Muscle of leg (tissue), 11 donors: ENCODE data around the gene EML6. TPM values are rescaled to one million over a fixed set of nuclear protein-coding genes. Genes with fewer than 3 reads are reported as not detected.
A peak's percentile ranks its signal among the peaks of the same experiment; 100 is the strongest.

Source experiments
- DNase-seq: peaks from one replicate; pipeline ENCODE4 v3.0.0; 2013
- H3K27ac ChIP-seq: one replicate; pipeline ENCODE4 v1.5.1; 2013; ENCODE audit warnings: mild to moderate bottlenecking, low read length, control low read depth
- H3K27me3 ChIP-seq: one replicate; pipeline ENCODE4 v1.6.1; 2013; ENCODE audit warnings: low read length; ENCODE audit not compliant: control insufficient read depth, insufficient read depth
- H3K36me3 ChIP-seq: one replicate; pipeline ENCODE4 v1.6.1; 2013; ENCODE audit warnings: low read length; ENCODE audit not compliant: control insufficient read depth, insufficient read depth
- H3K4me1 ChIP-seq: one replicate; pipeline ENCODE4 v1.6.1; 2013; ENCODE audit warnings: low read length; ENCODE audit not compliant: control insufficient read depth, insufficient read depth
- H3K4me3 ChIP-seq: one replicate; pipeline ENCODE4 v1.5.1; 2013; ENCODE audit warnings: low read length, control low read depth
- H3K9me3 ChIP-seq: replicated peaks from 2 replicates; pipeline ENCODE4 v1.6.1; 2013; ENCODE audit warnings: low read depth, low read length; ENCODE audit not compliant: control insufficient read depth
- WGBS: methylation state at CpG from one replicate; pipeline ENCODE4 v1.1.5; 2013; ENCODE audit warnings: missing lambda C conversion rate; ENCODE audit not compliant: insufficient coverage; 5-methylcytosine and 5-hydroxymethylcytosine counted together
- polyA plus RNA-seq, 8 donors: library from polyadenylated mRNA; unstranded; fragments of 120-200 nt; gene quantifications; one replicate each; pipeline versions ENCODE4 v1.2.1 to v1.2.3, GENCODE V29; 2013; ENCODE audit warnings: inconsistent platforms in 1 of 8, low replicate concordance in 1 of 8; ENCODE audit not compliant: insufficient read length in 8 of 8, insufficient read depth in 1 of 8
- total RNA-seq: library from RNA; stranded (reverse); fragments of 120-200 nt; gene quantifications from one replicate; pipeline ENCODE4 v1.2.4, GENCODE V29; 2013

Gene EML6
- total and polyA plus RNA-seq, 9 donors = 11.2 to 32.1 (median 18.8) TPM

DNA sequence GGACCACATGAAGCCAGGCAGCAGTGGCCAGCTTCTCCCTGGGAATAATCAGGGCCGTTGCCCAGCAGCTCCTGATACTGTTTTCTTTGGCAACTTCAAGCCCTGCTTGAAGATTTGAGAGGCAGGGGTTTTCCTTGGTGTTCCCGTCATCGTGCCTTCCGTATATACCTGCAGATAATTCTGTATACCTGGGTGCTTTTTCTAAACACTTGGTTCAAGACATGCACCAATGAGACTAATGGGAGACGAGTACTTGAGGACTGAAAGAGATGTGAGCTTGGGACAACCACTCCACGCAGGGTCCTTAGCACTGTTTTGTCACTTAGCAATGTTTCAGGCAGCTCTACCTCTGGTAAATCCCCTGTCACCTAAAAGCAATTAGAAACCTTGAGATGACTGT, 208.0 kb downstream of the EML6 start:
- H3K27me3 ChIP-seq = no peaks in the 10 kb centered on the region
- DNase-seq = no peak
- no peaks in the 10 kb centered on the region for H3K36me3 ChIP-seq
- H3K27ac ChIP-seq = no peak overlapping the region
- no peaks in the 10 kb centered on the region for H3K9me3 ChIP-seq
- H3K4me3 ChIP-seq = no peak overlapping the region
- WGBS = 66% methylated on average over 3 of the region's 6 CpGs
- H3K4me1 ChIP-seq = peaks cover 14% of the 10 kb centered on the region

DNA sequence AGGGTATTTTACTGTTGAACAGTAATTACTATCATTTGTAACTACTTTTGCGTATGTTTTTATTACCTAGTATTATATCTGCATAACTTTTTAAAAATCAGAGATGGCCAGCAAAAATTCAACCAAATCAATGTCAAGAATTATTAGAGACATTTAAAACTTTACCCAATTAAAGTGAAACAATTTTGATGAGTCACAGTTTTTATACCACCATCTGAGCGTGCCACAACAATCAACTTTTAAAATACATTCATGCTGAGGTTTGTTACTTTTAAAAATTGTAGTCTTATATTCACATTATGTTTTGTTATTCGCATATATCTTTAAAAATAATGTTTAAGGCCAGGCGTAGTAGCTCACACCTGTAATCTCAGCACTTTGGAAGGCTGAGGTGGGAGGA, 211.9 kb downstream of the EML6 start:
- no peak for DNase-seq
- Histone ChIP-seq H3K36me3 (no peaks in the 10 kb centered on the region), H3K4me1 (peaks cover 12% of the 10 kb centered on the region), H3K27me3 (no peaks in the 10 kb centered on the region), H3K9me3 (peaks cover 10% of the 10 kb centered on the region), H3K27ac (no peak overlapping the region), H3K4me3 (no peak overlapping the region)
- no CpG with 5 or more reads among the region's 4 CpGs for WGBS

DNA sequence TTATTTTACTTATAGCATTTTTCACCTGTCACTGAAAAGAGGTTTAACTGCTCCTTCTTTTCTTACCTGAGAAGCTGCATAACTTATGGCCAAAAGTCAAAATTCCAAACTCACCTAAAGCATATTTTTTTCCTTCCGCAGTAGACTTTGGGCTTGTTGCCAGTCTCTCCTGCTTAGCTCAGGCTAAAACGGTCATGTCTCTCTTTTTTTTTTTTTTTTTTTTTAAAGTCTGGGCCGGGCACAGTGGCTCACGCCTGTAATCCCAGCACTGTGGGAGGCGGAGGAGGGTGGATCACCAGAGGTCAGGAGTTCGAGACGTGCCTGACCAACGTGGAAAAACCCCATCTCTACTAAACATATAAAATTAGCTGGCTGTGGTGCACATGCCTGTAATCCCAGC, 213.3 kb downstream of the EML6 start:
- H3K4me3 ChIP-seq = no peak overlapping the region
- no peaks in the 10 kb centered on the region for H3K27me3 ChIP-seq
- DNase-seq = no peak
- H3K27ac ChIP-seq = no peak overlapping the region
- peaks cover 11% of the 10 kb centered on the region for H3K4me1 ChIP-seq
- H3K36me3 ChIP-seq = no peaks in the 10 kb centered on the region
- peaks cover 10% of the 10 kb centered on the region for H3K9me3 ChIP-seq
- WGBS = no CpG with 5 or more reads among the region's 8 CpGs

DNA sequence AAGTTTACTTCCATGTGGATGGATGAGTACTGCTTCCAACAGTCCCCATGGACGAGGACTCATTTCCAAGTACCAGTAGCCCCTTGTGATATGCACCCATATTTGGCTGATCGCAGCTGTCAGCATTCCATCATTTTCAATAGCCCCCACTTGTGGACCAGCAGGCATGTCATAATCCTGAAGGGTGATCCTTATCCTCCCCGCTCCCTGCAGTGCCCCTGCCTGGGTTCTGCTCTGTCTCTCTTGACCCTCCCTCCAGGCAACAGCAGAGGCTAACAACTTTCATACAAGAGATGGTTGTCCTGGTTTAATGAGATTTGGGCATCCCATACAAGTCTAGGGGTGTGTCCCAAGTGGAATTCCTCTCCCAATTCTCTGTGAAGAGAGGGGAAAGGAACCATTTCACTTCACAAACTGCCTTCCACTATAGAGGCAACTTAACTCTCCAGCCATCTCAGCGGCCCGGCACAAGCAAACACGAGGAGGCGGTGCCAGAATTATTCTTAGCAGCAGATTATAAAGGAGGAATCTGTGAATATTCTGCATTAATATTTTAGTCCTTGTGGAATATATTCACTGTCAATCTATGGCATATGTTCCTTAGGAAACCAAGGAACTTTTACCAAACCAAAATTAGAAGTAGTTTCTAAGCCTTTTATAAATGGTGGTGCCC, 216.1 kb downstream of the EML6 start:
- no peak overlapping the region for H3K4me3 ChIP-seq
- WGBS = 95% methylated on average over 2 of the region's 7 CpGs
- no peaks in the 10 kb centered on the region for H3K36me3 ChIP-seq
- H3K9me3 ChIP-seq = peaks cover 10% of the 10 kb centered on the region
- DNase-seq = peak; percentile 37
- no peaks in the 10 kb centered on the region for H3K27me3 ChIP-seq
- H3K4me1 ChIP-seq = peaks cover 11% of the 10 kb centered on the region
- H3K27ac ChIP-seq = peak overlapping the region; percentile 80

DNA sequence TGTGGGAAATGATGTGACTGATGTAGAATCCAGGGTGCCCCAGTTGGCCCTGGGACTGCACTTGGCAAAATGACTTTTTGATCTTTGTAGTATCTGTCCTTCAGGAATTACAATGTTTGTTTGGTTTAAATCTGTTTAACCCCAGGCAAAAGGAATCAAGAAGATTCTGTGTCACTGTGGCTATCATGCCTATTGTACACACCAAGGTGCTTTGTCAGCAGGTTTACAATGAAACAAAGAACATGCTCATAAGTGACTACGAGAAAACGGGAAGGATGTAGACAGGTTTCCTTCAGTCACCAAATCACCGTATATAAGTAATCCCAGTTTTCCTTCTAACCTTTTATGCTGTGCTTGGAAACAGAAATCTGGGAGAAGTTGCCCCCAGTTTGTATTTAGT, 217.3 kb downstream of the EML6 start:
- no CpG with 5 or more reads among the region's 3 CpGs for WGBS
- H3K27me3 ChIP-seq = no peaks in the 10 kb centered on the region
- no peaks in the 10 kb centered on the region for H3K36me3 ChIP-seq
- peaks cover 10% of the 10 kb centered on the region for H3K9me3 ChIP-seq
- no peak overlapping the region for H3K4me3 ChIP-seq
- DNase-seq = no peak
- no peak overlapping the region for H3K27ac ChIP-seq
- peaks cover 17% of the 10 kb centered on the region for H3K4me1 ChIP-seq

DNA sequence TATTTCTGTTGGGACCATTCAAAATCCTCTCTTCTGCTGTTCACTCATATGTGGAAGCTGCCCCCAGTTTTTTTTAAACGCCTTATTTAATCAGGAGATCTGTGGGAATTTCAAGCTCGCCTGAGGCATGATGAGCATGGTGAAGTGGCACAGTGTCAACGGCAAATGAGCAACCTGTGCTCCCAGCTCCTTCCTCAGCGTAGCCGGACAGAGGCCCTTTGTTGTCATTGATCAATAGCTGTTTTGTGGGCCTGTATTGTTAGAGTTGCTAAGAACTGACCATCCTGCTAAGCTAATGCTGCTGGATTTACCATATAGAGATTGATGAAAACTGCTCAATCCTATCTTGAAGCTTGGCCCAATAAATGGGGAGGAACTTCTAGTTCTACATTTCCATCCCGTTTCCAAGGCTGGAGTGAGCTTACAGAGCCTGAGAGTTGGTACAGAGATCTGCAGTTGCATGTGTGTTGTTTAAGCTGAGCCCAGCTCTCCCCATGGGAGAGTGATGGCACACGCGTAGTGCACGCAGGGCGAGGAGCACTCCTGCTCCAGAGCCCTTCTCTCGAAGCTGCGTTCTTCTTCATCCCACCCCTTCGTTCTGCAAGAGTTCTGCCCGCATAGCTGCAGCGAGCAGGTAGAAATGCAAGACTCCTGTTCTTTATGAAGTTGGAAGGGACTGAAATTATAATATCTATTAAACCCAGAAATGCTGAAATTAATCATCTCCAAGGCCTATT, 218.0 kb downstream of the EML6 start:
- peaks cover 24% of the 10 kb centered on the region for H3K4me1 ChIP-seq
- no peaks in the 10 kb centered on the region for H3K27me3 ChIP-seq
- no peak overlapping the region for H3K27ac ChIP-seq
- no peak for DNase-seq
- WGBS = 88% methylated on average over 2 of the region's 15 CpGs
- no peaks in the 10 kb centered on the region for H3K36me3 ChIP-seq
- peaks cover 10% of the 10 kb centered on the region for H3K9me3 ChIP-seq
- no peak overlapping the region for H3K4me3 ChIP-seq

DNA sequence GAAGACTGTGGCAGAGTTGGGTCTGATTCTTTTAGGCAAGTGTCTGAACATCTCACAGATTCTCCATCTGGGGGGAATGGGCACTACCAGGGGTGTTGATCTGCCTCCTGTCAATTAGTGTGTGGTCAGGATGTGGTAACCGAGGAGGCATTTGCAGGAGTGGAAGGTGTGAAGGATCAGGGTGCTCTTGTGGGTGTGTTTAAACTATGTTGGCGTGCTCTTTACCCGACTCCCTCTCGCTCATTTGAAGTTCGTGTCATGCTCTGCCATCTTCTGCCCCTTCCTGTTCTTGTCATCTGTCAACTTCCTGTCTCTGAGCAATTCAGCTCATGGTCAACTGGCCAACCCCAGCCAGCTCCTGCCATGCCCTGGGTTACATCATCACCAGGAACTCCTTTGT, 218.9 kb downstream of the EML6 start:
- H3K4me1 ChIP-seq = peaks cover 26% of the 10 kb centered on the region
- H3K36me3 ChIP-seq = no peaks in the 10 kb centered on the region
- no peak overlapping the region for H3K4me3 ChIP-seq
- H3K27ac ChIP-seq = no peak overlapping the region
- WGBS = 68% methylated on average over 4 of the region's 5 CpGs
- no peak for DNase-seq
- peaks cover 10% of the 10 kb centered on the region for H3K9me3 ChIP-seq
- no peaks in the 10 kb centered on the region for H3K27me3 ChIP-seq

DNA sequence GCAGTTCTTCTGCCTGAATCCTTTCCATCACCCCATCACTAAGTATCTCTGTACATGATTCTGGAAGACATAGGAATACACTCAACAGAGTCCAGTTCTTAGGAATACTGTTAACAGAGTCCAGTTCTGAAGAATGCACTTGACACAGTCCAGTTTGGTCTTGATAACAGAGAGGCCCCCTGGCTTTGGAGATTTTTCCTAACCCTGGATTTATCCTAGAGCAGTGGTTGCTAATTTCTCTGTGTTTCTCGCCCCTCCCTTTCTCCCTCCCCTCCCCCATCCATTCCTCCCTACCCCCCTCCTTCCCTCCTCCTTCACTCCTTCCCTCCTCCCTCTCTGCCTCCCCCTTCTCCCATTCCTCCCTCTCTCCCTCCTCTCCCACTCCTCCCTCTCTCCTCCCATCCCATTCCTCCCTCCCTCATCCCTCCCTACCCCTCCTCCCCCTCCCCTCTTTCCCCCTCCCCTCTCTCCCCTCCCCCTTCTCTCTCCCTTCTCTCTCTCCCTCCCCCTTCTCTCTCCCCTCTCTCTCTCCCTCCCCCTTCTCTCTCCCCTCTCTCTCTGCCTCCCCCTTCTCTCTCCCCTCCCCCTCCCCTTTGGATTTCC, 221.4 kb downstream of the EML6 start:
- Histone ChIP-seq H3K4me1 (peaks cover 19% of the 10 kb centered on the region), H3K9me3 (no peaks in the 10 kb centered on the region), H3K4me3 (no peak overlapping the region), H3K27me3 (no peaks in the 10 kb centered on the region), H3K36me3 (no peaks in the 10 kb centered on the region), H3K27ac (no peak overlapping the region)
- no peak for DNase-seq
- WGBS = 67% methylated on average over 1 of the region's 1 CpG

DNA sequence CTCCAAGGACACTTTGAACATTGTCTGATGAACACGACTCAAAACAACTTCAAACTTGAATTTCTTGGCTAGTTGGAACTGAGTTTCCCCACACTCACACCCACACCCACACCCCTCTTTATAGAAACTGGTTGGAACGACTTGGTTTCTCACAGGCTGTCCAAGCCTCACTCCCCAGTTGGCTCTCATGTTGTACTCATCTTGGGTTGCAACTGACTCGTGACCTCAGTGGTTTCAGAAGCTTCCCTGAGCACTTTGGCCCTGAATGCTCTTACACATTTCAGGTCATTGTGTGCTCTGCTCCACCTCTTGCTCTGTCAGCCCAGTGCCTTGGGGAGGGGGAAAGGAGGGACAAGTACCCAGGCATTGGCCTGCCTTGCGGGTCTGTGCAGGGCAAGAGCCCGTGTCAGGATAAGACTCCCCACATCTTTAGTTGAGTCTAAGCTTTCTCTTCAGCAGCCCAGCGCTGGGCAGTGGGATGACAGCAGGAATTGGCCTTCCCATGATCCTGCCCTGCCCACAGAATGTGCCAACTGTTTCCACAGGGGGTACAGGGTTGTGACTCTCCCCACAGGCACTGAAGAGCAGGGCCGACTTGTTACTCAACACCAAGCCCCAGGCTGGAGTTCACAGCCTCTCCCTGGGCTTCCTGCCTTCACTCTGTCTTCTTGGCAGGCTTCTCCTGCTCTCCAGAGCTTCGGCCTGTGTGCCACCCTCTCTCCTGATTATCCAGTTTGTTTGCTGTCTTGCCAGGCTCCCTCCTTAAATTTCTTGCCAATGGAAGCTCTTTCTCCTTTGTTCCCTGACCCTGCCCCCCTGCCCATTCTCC, 222.1 kb downstream of the EML6 start:
- no peaks in the 10 kb centered on the region for H3K9me3 ChIP-seq
- peak; percentile 77 for DNase-seq

More for the DNA sequence above, 222.1 kb downstream of the EML6 start:
- Histone ChIP-seq H3K4me1 (peaks cover 19% of the 10 kb centered on the region), H3K36me3 (no peaks in the 10 kb centered on the region), H3K27ac (peak overlapping the region; percentile 71), H3K27me3 (no peaks in the 10 kb centered on the region), H3K4me3 (no peak overlapping the region)
- 15% methylated on average over 5 of the region's 8 CpGs for WGBS
